HG02973 (cell line): ENCODE measurements around the gene NGEF.

Experiments
- ATAC-seq: cut with Tn5 transposase; IDR thresholded peaks from one replicate; pipeline ENCODE4 v1.9.1; 2021; ENCODE audit warnings: moderate library complexity; ENCODE audit not compliant: unreplicated experiment

The NGEF gene

DNA sequence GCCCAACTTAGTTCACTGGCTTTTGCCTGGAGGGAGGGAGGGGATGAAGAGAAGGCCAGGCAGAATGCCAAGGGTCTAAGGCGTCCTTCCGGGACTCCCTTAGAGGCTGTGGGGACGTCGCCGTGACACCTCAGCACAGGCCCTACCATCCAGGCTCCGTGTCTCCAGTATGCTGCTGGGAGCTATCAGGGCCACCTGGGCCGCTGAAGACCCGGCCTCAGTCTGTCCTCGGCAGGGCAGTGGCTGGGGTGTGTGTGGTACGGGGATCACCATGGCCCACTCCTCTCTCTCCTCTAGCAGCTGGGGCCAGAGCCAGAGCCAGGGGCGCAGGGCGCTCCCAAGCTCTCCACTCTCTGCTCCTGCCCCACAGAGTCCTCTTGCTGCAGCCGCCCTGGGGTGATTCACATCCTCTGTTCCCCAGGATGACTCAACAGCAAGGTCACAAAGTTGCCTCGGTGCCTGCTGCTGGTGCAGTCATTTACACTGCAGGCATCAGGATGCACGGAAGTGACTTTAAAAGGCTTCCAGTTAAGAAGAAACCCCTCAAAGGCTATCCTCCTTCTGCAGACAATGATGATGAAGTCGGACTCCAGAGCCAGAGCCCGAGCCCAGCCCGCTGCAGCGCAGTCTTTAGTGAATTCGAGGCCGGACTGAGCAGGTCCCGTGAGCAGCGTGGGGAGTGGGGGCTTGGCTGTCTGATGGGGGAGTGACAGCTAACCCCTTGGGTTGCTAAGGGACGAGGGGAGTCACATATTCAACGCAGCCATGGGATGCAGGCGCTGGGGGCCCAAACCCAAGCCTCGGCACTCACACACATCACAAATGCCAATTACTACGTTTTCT, 111.1 kb downstream of the NGEF start:
- ATAC-seq: no peak

- no peak for ATAC-seq
These were observed 112.0 kb downstream of the NGEF start for GRCh38 chr2:232900811-232901735.

GRCh38 chr2:232898592-232899543, 114.2 kb downstream of the NGEF start:
- no peak for ATAC-seq

GRCh38 chr2:232897598-232898408, 115.3 kb downstream of the NGEF start:
- ATAC-seq: no peak

GRCh38 chr2:232896720-232897597, 116.1 kb downstream of the NGEF start:
- no peak for ATAC-seq

- ATAC-seq: no peak
These were observed 116.9 kb downstream of the NGEF start for GRCh38 chr2:232896111-232896510.

GRCh38 chr2:232894746-232895145, 118.3 kb downstream of the NGEF start:
- no peak for ATAC-seq

GRCh38 chr2:232894251-232894650, 118.8 kb downstream of the NGEF start:
- no peak for ATAC-seq

DNA sequence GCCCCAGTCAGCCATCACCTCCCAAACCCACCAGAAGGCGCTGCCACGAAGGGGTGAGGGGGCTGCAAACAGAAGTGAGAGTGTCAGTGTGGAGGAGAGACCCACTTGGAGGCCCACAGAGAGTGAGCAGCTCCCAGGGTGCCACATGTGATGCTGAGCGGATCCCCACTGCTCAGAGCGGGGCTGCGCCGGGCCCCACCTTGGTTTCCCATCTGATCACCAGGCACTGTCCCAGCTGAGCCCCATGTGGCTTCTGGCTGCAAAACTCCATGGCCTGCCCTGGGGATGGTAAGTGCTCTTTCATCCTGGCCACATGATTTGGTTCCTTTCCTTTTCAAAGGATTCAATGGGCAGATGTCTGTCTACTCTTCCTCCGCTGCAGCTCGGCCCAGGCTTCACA, 119.2 kb downstream of the NGEF start:
- ATAC-seq: no peak

GRCh38 chr2:232892843-232893242, 120.2 kb downstream of the NGEF start:
- no peak for ATAC-seq

GRCh38 chr2:232892221-232892620, 120.8 kb downstream of the NGEF start:
- ATAC-seq: no peak

DNA sequence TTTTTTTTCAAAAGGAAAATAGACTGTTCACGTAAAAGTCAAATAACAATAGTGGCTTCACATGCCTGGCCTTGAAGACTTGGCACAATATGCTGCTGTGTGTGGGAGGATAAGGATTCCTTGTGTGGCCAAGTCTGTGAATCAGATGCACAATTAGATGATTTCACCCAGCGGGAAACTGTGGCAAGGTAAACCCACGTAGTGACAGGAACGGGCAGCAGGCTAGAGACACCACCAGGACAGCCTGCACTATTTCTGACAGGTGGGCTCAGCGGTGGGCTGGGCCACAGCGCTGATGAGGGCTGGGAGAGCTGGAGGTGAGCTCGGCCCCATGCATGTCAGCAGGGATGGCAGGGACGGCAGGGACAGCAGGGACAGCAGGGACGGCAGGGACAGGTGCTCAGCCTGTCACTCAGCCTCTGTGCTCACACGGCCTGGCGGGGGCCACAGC, 121.4 kb downstream of the NGEF start:
- ATAC-seq: no peak

GRCh38 chr2:232890896-232891601, 122.0 kb downstream of the NGEF start:
- no peak for ATAC-seq

DNA sequence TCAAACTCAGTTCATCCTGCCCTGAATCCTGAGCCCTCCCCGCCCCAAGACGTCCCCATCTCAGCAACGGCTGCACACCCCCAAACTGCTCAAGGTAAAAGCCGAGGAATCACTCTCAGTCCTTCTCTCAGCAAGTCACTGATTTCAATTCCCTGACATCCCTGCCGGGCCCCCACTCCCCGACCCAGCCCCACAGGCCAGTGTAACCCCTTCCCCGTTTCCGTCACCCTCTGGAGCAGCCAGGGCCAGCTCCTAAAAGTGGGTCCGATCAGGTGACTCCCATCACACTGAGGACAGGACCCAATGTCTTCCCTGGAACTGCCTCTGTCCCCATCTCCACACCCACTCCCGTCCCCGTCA, 122.5 kb downstream of the NGEF start:
- ATAC-seq: no peak

DNA sequence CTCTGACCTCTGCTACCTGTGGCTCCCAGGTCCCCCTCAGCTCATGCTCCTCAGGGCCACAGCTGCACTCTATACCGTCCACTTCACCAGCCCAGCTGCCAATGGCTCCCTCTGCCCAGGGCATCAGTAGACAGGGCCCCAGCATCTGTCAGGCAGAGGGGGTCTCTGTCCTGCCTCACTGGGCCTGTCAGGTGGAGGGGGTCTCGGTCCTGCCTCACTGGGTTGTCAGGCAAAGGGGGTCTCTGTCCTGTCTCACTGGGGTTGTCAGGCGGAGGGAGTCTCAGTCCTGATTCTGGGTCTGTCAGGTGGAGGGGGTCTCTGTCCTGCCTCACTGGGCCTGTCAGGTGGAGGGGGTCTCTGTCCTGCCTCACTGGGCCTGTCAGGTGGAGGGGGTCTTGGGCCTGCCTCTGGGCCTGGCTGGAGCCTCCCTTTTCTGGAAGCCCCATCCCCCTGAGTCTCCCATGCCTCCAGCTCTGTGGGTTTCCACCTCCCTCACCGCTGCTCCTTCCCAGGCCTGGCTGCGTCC, 123.1 kb downstream of the NGEF start:
- ATAC-seq: no peak

DNA sequence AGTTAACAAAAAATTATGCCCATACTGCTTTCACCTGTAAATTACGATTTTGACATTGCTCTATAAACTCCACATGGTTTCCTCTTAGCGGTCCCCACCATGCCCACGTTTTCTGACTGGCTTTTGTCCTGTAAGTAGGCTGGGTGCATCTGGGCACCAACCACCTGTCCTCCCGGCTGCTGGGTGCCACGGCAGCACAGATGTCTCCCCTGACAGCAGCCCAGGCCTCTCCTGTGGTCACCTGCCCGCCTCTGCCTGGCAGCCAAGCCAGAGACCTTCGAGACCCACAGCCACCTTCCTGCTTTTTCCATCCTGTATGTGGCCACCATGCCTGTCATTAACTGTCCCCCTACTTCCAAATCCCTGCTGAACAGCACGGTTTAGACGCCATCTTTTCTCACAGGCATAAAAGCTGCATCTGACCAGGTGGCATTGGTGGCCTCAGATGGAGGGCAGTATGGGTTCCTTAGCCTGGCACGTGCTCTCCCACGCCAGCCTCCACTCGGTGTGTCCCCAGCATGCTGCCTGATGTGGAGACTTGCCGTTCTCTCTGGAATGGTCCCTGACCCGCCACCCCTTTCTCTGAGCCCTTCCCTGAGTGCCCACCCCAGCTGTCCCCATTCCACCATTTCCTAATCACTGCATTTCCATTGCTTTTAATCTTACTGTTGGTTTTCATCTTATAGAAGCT, 124.1 kb downstream of the NGEF start:
- no peak for ATAC-seq

GRCh38 chr2:232888099-232888836, 124.8 kb downstream of the NGEF start:
- ATAC-seq: no peak
